Smooth muscle cell (in vitro differentiated cells): ENCODE measurements around the gene MBP. TPM values are rescaled to one million over a fixed set of nuclear protein-coding genes. Genes with fewer than 3 reads are reported as not detected.

Experiments used
- DNase-seq: peaks from one replicate; lab custom pipeline; 2025; ENCODE audit not compliant: unreplicated experiment; lab: John Stamatoyannopoulos, UW
- H2AFZ ChIP-seq: fragments of 200-600 bp; sonication (generic); 2 replicates; pipeline ENCODE4 v1.6.0; 2016; ENCODE audit warnings: antibody characterized with exemption, low read depth, mild to moderate bottlenecking
- H3F3A ChIP-seq: fragments of 200-600 bp; sonication (generic); 2 replicates; pipeline ENCODE4 v1.6.0; 2017; ENCODE audit warnings: antibody characterized with exemption, low read depth
- H3K27ac ChIP-seq: fragments of 200-600 bp; sonication (generic); 2 replicates; pipeline ENCODE4 v1.5.1; 2016; ENCODE audit warnings: low read depth, mild to moderate bottlenecking
- H3K27me3 ChIP-seq: fragments of 200-600 bp; sonication (generic); 2 replicates; pipeline ENCODE4 v1.6.1; 2016; ENCODE audit warnings: low read depth, mild to moderate bottlenecking
- H3K36me3 ChIP-seq: fragments of 200-600 bp; sonication (generic); 2 replicates; pipeline ENCODE4 v1.5.1; 2016; ENCODE audit warnings: low read depth
- H3K4me1 ChIP-seq: fragments of 200-600 bp; sonication (generic); 2 replicates; pipeline ENCODE4 v1.5.1; 2016; ENCODE audit warnings: low read depth
- H3K4me2 ChIP-seq: fragments of 200-600 bp; sonication (generic); 2 replicates; pipeline ENCODE4 v1.6.0; 2016; ENCODE audit warnings: mild to moderate bottlenecking
- H3K4me3 ChIP-seq: fragments of 200-600 bp; sonication (generic); 2 replicates; pipeline ENCODE4 v1.5.1; 2016; ENCODE audit warnings: mild to moderate bottlenecking
- H3K79me2 ChIP-seq: fragments of 200-600 bp; sonication (generic); 2 replicates; pipeline ENCODE4 v1.6.0; 2016; ENCODE audit warnings: low read depth, mild to moderate bottlenecking
- H3K9ac ChIP-seq: fragments of 200-600 bp; sonication (generic); 2 replicates; pipeline ENCODE4 v1.6.0; 2016; ENCODE audit warnings: low read depth
- H3K9me3 ChIP-seq: fragments of 200-600 bp; sonication (generic); replicated peaks from 2 replicates; pipeline ENCODE4 v1.5.1; 2016; ENCODE audit warnings: low read depth
- H4K20me1 ChIP-seq: fragments of 200-600 bp; sonication (generic); 2 replicates; pipeline ENCODE4 v1.6.0; 2016; ENCODE audit warnings: low read depth
- CTCF ChIP-seq: fragments of 200-600 bp; sonication (generic); IDR thresholded peaks from 2 replicates; pipeline ENCODE4 v1.5.1; 2017; ENCODE audit warnings: borderline replicate concordance, mild to moderate bottlenecking, antibody characterized with exemption; ENCODE audit not compliant: insufficient read depth, poor library complexity, severe bottlenecking
- WGBS: methylation state at CpG from one replicate; pipeline ENCODE4 v1.1.7; 2016; ENCODE audit warnings: low lambda C conversion rate; 5-methylcytosine and 5-hydroxymethylcytosine counted together
- polyA plus RNA-seq: library from polyadenylated mRNA; unstranded; fragments of >200 nt; fragmentation: Nextera tagmentation; extraction: Ambion mirVana; gene quantifications from 2 replicates; pipeline ENCODE4 v1.2.1, GENCODE V29; 2016
- total RNA-seq: library from RNA; depleted of rRNA; stranded (reverse); fragments of >200 nt; gene quantifications from 2 replicates; pipeline ENCODE4 v1.2.3, GENCODE V29; 2014

Gene MBP
- total and polyA plus RNA-seq, 2 experiments from 2014 or later = 1.4 to 5.1 TPM

- Histone ChIP-seq H3F3A (no peaks in the 10 kb centered on the region), H3K4me3 (no peak overlapping the region), H3K27me3 (no peaks in the 10 kb centered on the region), H3K79me2 (no peaks in the 10 kb centered on the region), H3K9me3 (no peaks in the 10 kb centered on the region), H4K20me1 (no peaks in the 10 kb centered on the region), H3K4me1 (no peaks in the 10 kb centered on the region), H3K36me3 (no peaks in the 10 kb centered on the region), H2AFZ (no peak overlapping the region), H3K27ac (no peak overlapping the region), H3K4me2 (no peak overlapping the region), H3K9ac (no peak overlapping the region)
- no peak for TF ChIP-seq CTCF
- no peak for DNase-seq
- WGBS = 87% methylated on average over 5 of the region's 5 CpGs
These were observed 118.0 kb downstream of the MBP start for GRCh38 chr18:77014538-77014937.

GRCh38 chr18:77013811-77014521 lies 118.6 kb downstream of the MBP start:
- Histone ChIP-seq H3K4me2 (no peak overlapping the region), H3K9me3 (no peaks in the 10 kb centered on the region), H3K4me3 (no peak overlapping the region), H3K27ac (no peak overlapping the region), H3F3A (no peaks in the 10 kb centered on the region), H3K36me3 (no peaks in the 10 kb centered on the region), H2AFZ (no peak overlapping the region), H3K79me2 (no peaks in the 10 kb centered on the region), H3K27me3 (no peaks in the 10 kb centered on the region), H4K20me1 (no peaks in the 10 kb centered on the region), H3K4me1 (no peaks in the 10 kb centered on the region), H3K9ac (no peak overlapping the region)
- WGBS = 89% methylated on average over 18 of the region's 18 CpGs
- no peak for TF ChIP-seq CTCF
- DNase-seq = no peak

DNA sequence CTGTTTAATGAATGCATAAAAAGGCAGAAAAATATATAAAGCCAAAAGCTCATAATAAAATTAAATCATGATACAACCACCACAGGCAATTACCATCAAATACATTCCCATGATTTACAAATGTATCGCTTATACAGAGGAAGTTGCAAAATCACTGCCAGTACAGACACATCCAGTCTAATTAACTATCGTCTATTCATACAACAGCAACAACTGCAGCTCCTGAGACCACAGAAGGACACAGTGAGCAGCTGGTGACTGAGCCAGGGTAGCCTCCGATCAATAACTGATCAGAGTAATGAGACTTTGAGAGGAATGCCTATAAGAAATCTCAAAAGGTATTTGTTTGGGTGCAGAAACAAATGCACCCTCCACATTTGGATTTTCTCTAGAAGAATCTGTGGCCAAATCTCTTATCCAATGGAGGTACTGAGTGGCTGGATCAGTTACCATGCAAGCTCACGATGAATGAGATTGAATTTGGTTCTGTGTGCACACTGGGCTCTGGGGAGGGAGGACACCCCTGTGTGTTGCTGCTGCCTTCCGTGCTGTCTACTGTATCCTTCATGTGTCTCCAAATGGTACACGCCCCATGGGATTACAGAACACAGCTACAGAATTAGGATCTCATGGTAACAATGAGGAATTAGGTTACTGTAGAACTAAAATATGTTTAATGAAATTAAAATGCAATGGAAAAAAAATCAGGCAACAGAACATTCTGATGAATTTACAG lies 119.6 kb downstream of the MBP start:
- TF ChIP-seq CTCF = no peak
- H4K20me1 ChIP-seq = no peaks in the 10 kb centered on the region
- no peak overlapping the region for H3K27ac ChIP-seq
- no peak for DNase-seq
- H3F3A ChIP-seq = no peaks in the 10 kb centered on the region
- no peaks in the 10 kb centered on the region for H3K27me3 ChIP-seq
- WGBS = 93% methylated on average over 6 of the region's 6 CpGs
- H3K4me3 ChIP-seq = no peak overlapping the region
- no peak overlapping the region for H3K9ac ChIP-seq
- H3K4me2 ChIP-seq = no peak overlapping the region
- H3K9me3 ChIP-seq = no peaks in the 10 kb centered on the region
- H3K79me2 ChIP-seq = no peaks in the 10 kb centered on the region
- no peaks in the 10 kb centered on the region for H3K4me1 ChIP-seq
- H3K36me3 ChIP-seq = no peaks in the 10 kb centered on the region
- no peak overlapping the region for H2AFZ ChIP-seq
